Upper lobe of left lung (tissue), 4 donors: Measurements from ENCODE around the gene TMEM135.

Source experiments
- EP300 ChIP-seq, 4 donors: sonication (generic); formaldehyde crosslinking; IDR thresholded peaks; one replicate each; pipeline ENCODE4 v1.5.1; 2017; ENCODE audit warnings: antibody characterized with exemption in 4 of 4, control low read depth in 2 of 4
- POLR2A ChIP-seq, 4 donors: fragments of 450-650 bp; IDR thresholded peaks; one replicate each; pipeline ENCODE4 v1.5.1; 2016 to 2017; ENCODE audit warnings: antibody characterized with exemption in 4 of 4, mild to moderate bottlenecking in 2 of 4
- POLR2AphosphoS5 ChIP-seq, 2 donors: sonication (generic); formaldehyde crosslinking; IDR thresholded peaks; one replicate each; pipeline ENCODE4 v1.5.1; 2017; ENCODE audit warnings: antibody characterized with exemption in 2 of 2
- TF ChIP-seq, protein P1 (sequence below), 6 experiments: fragments of 450-650 bp in 4 of 6; fragments of 200-600 bp in 2 of 6; sonication (generic) in 2 of 6; IDR thresholded peaks; one replicate each; pipeline ENCODE4 v1.5.1; 2016 to 2019; ENCODE audit warnings: antibody characterized with exemption in 6 of 6

DNA sequence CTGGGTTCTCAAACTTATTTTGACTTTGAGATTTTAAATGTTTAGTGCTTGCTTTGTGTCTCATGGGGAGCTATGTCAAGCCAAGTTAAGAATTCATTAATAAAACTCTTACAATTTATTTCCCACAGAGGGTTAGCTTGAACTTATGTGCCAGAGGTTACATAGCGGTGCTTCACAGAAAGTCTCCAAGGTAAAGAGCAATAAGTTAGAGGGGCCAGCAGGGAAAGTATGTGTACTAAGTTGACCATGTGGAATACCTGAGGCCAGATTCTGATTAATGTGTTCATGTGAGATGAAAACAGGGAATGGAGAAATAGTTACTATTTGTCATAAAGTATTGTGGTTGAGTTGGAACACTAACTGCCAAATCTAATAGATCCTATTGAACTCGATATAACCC lies 149.3 kb downstream of the TMEM135 start:
- TF ChIP-seq EP300 (IDR thresholded peaks at IDR 0.05) (no peak), POLR2AphosphoS5 (IDR thresholded peaks at IDR 0.05) (no peak), POLR2A (IDR thresholded peaks at IDR 0.05) (no peak)
- TF ChIP-seq, protein P1, sequence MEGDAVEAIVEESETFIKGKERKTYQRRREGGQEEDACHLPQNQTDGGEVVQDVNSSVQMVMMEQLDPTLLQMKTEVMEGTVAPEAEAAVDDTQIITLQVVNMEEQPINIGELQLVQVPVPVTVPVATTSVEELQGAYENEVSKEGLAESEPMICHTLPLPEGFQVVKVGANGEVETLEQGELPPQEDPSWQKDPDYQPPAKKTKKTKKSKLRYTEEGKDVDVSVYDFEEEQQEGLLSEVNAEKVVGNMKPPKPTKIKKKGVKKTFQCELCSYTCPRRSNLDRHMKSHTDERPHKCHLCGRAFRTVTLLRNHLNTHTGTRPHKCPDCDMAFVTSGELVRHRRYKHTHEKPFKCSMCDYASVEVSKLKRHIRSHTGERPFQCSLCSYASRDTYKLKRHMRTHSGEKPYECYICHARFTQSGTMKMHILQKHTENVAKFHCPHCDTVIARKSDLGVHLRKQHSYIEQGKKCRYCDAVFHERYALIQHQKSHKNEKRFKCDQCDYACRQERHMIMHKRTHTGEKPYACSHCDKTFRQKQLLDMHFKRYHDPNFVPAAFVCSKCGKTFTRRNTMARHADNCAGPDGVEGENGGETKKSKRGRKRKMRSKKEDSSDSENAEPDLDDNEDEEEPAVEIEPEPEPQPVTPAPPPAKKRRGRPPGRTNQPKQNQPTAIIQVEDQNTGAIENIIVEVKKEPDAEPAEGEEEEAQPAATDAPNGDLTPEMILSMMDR (IDR thresholded peaks at IDR 0.05): no peak
